Panc1 (cell line): Measurements from ENCODE around the gene GSDMA. TPM values are rescaled to one million over a fixed set of nuclear protein-coding genes. Genes with fewer than 3 reads are reported as not detected.

Experiments
- ATAC-seq: fragments of 200-7000 bp; cut with Tn5 transposase; 2 replicates; pipeline ENCODE4 v1.9.1; 2020; ENCODE audit warnings: mild to moderate bottlenecking, moderate library complexity
- BruUV-seq: library from RNA; stranded (reverse); fragments of 400-500 nt; replicated peaks from 2 replicates; lab custom pipeline; 2021; lab: Mats Ljungman, UMichigan
- CTCF ChIA-PET: fragments of 300-600 bp; sonication (Branson Sonifier 250); formaldehyde crosslinking; loops from one replicate; lab custom pipeline; 2022; ENCODE audit warnings: antibody characterized with exemption; lab: Charles Lee
- POLR2A ChIA-PET: fragments of 300-600 bp; sonication (Branson Sonifier 250); formaldehyde crosslinking; loops from one replicate; lab custom pipeline; 2022; ENCODE audit warnings: antibody characterized with exemption; lab: Charles Lee
- DNase-seq: peaks from one replicate; pipeline ENCODE4 v3.0.0-alpha.2; 2010; ENCODE audit warnings: low read depth, low spot score
- H3K27ac ChIP-seq: 2 replicates; pipeline ENCODE4 v1.5.1; 2011; ENCODE audit warnings: mild to moderate bottlenecking, low read length, inconsistent platforms
- H3K27me3 ChIP-seq: fragments of 200-500 bp; sonication (Bioruptor generic); 2 replicates; pipeline ENCODE4 v1.6.0; 2014; ENCODE audit warnings: low read length, inconsistent platforms; ENCODE audit not compliant: control insufficient read depth, insufficient read depth
- H3K36me3 ChIP-seq: fragments of 200-500 bp; sonication (Bioruptor generic); 2 replicates; pipeline ENCODE4 v1.5.1; 2014; ENCODE audit warnings: inconsistent platforms, mild to moderate bottlenecking, low read length, moderate library complexity; ENCODE audit not compliant: control insufficient read depth, insufficient read depth
- H3K4me1 ChIP-seq: 2 replicates; pipeline ENCODE4 v1.5.1; 2011; ENCODE audit warnings: inconsistent platforms, mild to moderate bottlenecking, low read length, moderate library complexity; ENCODE audit not compliant: control insufficient read depth, insufficient read depth
- H3K4me3 ChIP-seq, 2 experiments: 2 replicates each; pipeline ENCODE4 v1.5.1; 2011 to 2012; ENCODE audit warnings: low read depth in 2 of 2, low read length in 2 of 2, mild to moderate bottlenecking in 2 of 2, inconsistent platforms in 1 of 2, moderate library complexity in 1 of 2
- H3K9me3 ChIP-seq: fragments of 200-500 bp; sonication (Bioruptor generic); 2 replicates; pipeline ENCODE4 v1.5.1; 2014; ENCODE audit warnings: low read depth, mild to moderate bottlenecking, inconsistent platforms, low read length, moderate library complexity; ENCODE audit not compliant: control insufficient read depth, insufficient read depth
- CTCF ChIP-seq: fragments of 450-650 bp; IDR thresholded peaks from 2 replicates; pipeline ENCODE4 v1.5.1; 2017; ENCODE audit warnings: mild to moderate bottlenecking
- POLR2AphosphoS5 ChIP-seq: IDR thresholded peaks from 2 replicates; pipeline ENCODE4 v1.6.1; 2012; ENCODE audit warnings: mild to moderate bottlenecking, low read depth, low read length, moderate library complexity
- REST ChIP-seq, 2 experiments: IDR thresholded peaks; 2 replicates each; pipeline ENCODE4 v1.6.1; 2011 to 2012; ENCODE audit warnings: low read depth in 2 of 2, control low read depth in 1 of 2, low read length in 1 of 2, mild to moderate bottlenecking in 1 of 2, moderate library complexity in 1 of 2; ENCODE audit not compliant: insufficient read depth in 1 of 2
- SIN3A ChIP-seq: IDR thresholded peaks from 2 replicates; pipeline ENCODE4 v1.6.1; 2012; ENCODE audit warnings: low read depth, mild to moderate bottlenecking, low read length, moderate library complexity, borderline replicate concordance; ENCODE audit not compliant: insufficient read depth
- TCF7L2 ChIP-seq: IDR thresholded peaks from 2 replicates; pipeline ENCODE4 v1.6.1; 2011; ENCODE audit warnings: mild to moderate bottlenecking, low read depth, low read length, inconsistent platforms
- in situ Hi-C: cut with HindIII; loops from 2 replicates; pipeline ENCODE4 v1.10.0; 2016; ENCODE audit warnings: low sequenced_read_pairs, low pct_unique_long_range_greater_than_20kb
- intact Hi-C: fragments of 100-400 bp; cut with micrococcal nuclease; formaldehyde crosslinking; loops from one replicate; pipeline ENCODE4 v1.10.0; 2022; ENCODE audit not compliant: unreplicated experiment
- total RNA-seq: library from RNA; stranded (reverse); gene quantifications from one replicate; pipeline ENCODE4 v1.2.1, GENCODE V29; 2021; ENCODE audit not compliant: unreplicated experiment

The GSDMA gene
- total RNA-seq, 1 experiment from 2014 or later: not detected

- ATAC-seq: no peak
- ChIA-PET POLR2A (no interaction called here), CTCF (no interaction called here)
- Histone ChIP-seq H3K36me3 (peaks cover 15% of the 10 kb centered on the region; the same call in 1 of the 2 replicates), H3K9me3 (no peaks in the 10 kb centered on the region), H3K4me1 (no peaks in the 10 kb centered on the region), H3K27ac (no peak overlapping the region), H3K27me3 (no peaks in the 10 kb centered on the region), H3K4me3 (no peak overlapping the region)
- intact Hi-C loops (no loop called here), in situ Hi-C loops (no loop called here)
- no peak for DNase-seq
- no peak for TF ChIP-seq POLR2AphosphoS5
- no peak for TF ChIP-seq REST (IDR thresholded peaks at IDR 0.05; ENCODE audit: insufficient read depth in 1 of 2, low read depth in 2 of 2, low read length in 1 of 2)
- no peak for TF ChIP-seq TCF7L2
- TF ChIP-seq CTCF: no peak
- TF ChIP-seq SIN3A: no peak
- TSS peak; percentile 17 for BruUV-seq
Measured at GRCh38 chr17:39996162-39996561, 33.4 kb downstream of the GSDMA start.

- TF ChIP-seq TCF7L2 (no peak), REST (IDR thresholded peaks at IDR 0.05; ENCODE audit: insufficient read depth in 1 of 2, low read depth in 2 of 2, low read length in 1 of 2) (no peak), SIN3A (no peak), POLR2AphosphoS5 (no peak; the same call in 1 of the 2 replicates)
- Histone ChIP-seq H3K27me3 (no peaks in the 10 kb centered on the region), H3K9me3 (no peaks in the 10 kb centered on the region), H3K36me3 (peaks cover 15% of the 10 kb centered on the region; the same call in 1 of the 2 replicates), H3K4me3 (no peak overlapping the region), H3K4me1 (no peaks in the 10 kb centered on the region), H3K27ac (no peak overlapping the region)
- ChIA-PET POLR2A (interaction anchor here (0.5 kb wide), 1 partner anchor 102 kb away, joined by 6 read pairs; no protein-coding TSS in a partner anchor), CTCF (no interaction called here)
- no TSS peak for BruUV-seq
- no peak for ATAC-seq
- in situ Hi-C loops: no loop called here
- no peak for DNase-seq
- intact Hi-C loops: no loop called here
Measured at GRCh38 chr17:39996800-39997199, 34.0 kb downstream of the GSDMA start.
